ENCODE data around the gene C4orf36.

GRCh38 chr4:86909546-86910295 lies 17.5 kb upstream of the C4orf36 start:
- no peak for TF ChIP-seq CTCF (IDR thresholded peaks at IDR 0.05)
- no peak for TF ChIP-seq EZH2 (IDR thresholded peaks at IDR 0.05; ENCODE audit: borderline replicate concordance, insufficient read depth, low read depth, low read length, poor library complexity, severe bottlenecking)
